Fibroblast of peridontal ligament (primary cell): ENCODE results near the gene NEGR1.

ENCODE experiments used
- DNase-seq: peaks from one replicate; pipeline ENCODE4 v3.0.0-alpha.2; 2010; ENCODE audit errors: extremely low read depth

Gene NEGR1

GRCh38 chr1:71364236-71364635 lies 918.1 kb downstream of the NEGR1 start:
- peak; percentile 65 for DNase-seq

GRCh38 chr1:71362691-71363090 lies 919.6 kb downstream of the NEGR1 start:
- DNase-seq = no peak

GRCh38 chr1:71362076-71362475 lies 920.3 kb downstream of the NEGR1 start:
- DNase-seq = no peak

DNA sequence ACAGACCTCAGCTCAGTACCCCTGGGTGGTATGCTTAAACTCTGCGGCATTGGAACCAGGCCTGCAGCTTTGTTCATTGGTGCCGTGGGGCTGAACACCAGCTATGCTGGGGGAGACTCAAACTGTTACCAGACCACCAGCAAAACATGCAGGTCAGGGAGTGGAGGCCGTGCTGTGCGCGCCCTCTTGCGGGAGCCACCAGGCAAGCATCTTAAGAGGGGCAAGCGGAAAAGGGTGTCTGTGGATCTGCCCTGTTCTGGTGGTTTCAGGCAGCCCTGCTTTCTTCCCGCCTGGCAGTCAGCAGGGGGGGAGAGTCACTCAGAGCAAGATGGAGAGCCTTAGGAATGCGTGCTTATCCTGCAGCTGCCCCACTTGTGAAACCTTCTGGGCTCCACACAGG lies 924.6 kb downstream of the NEGR1 start:
- DNase-seq = no peak

GRCh38 chr1:71351438-71351837 lies 930.9 kb downstream of the NEGR1 start:
- peak; percentile 92 for DNase-seq

GRCh38 chr1:71350805-71351204 lies 931.5 kb downstream of the NEGR1 start:
- peak; percentile 46 for DNase-seq

DNA sequence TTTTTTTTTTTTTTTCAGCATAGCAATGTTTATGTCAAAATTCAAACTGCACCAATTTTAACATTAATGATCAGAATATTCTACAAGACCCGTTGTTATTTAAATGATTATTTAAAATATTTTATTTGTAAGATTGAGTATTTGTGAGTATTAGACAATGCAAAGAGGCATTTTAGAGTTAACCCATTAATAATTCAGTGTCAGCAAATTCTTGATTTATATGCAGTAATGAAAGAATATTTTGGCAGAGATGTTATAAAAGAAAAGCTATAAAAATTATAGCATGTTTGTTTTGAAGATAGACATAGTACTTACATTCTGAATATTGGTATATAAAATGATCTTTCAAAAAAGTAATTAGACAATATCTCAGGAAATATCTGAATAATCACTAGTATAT lies 932.0 kb downstream of the NEGR1 start:
- no peak for DNase-seq
